GM12865 (cell line): ENCODE measurements around the gene ARL8A.

ENCODE experiments used
- DNase-seq: peaks from one replicate; pipeline ENCODE4 v3.0.0; 2010; ENCODE audit warnings: low read depth
- H3K4me3 ChIP-seq: 2 replicates; pipeline ENCODE4 v1.5.1; 2011; ENCODE audit warnings: mild to moderate bottlenecking, low read depth, low read length, control low read depth
- TF ChIP-seq, protein P1 (sequence below): IDR thresholded peaks from 2 replicates; pipeline ENCODE4 v1.5.1; 2011; ENCODE audit warnings: low read length, control low read depth, low read depth, inconsistent platforms; ENCODE audit not compliant: insufficient read depth; ENCODE audit errors: missing control alignments

The ARL8A gene

DNA sequence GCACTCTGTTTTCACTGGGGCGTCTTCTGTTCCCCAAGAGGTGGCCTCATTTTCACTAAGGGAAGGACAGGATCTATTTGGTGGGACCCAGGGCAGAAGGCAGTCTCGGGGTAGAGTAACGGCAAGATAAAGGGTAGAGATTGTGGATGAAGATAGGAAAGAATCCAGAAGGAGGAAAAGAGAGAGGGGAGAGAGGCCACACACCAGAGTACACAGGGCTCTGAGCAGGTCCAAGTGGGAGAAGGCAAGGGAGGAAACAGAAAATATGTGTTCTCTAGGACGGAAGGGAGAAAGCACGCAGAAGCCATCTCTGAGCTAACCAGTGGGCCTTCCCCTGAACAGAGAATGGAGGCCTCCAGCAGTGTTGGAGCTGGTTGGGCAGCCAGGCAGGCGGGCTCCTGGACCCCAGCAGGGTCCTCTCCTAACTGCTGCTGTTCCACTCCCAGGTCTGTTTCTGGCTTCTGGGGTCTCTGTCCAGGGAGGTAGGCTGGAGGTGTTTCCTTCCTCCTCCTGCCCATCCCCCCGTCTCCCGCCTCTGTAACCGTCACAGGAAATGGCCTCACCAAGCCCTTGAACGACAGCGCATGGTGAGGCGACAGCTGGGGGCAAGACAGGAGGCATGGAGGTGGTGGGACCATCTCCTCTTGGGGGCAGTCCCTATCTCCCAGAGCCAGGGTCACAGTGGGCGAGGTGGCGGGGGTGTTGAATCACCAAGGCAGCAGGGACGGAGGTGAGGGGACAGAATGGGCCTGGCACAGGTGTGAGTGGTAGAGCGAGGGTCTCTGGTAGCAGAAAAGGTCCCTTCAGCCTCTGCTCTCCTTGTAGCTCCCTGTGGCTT, 15.2 kb upstream of the ARL8A start:
- DNase-seq: peak; percentile 81
- TF ChIP-seq, protein P1, sequence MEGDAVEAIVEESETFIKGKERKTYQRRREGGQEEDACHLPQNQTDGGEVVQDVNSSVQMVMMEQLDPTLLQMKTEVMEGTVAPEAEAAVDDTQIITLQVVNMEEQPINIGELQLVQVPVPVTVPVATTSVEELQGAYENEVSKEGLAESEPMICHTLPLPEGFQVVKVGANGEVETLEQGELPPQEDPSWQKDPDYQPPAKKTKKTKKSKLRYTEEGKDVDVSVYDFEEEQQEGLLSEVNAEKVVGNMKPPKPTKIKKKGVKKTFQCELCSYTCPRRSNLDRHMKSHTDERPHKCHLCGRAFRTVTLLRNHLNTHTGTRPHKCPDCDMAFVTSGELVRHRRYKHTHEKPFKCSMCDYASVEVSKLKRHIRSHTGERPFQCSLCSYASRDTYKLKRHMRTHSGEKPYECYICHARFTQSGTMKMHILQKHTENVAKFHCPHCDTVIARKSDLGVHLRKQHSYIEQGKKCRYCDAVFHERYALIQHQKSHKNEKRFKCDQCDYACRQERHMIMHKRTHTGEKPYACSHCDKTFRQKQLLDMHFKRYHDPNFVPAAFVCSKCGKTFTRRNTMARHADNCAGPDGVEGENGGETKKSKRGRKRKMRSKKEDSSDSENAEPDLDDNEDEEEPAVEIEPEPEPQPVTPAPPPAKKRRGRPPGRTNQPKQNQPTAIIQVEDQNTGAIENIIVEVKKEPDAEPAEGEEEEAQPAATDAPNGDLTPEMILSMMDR: no peak
- peak overlapping the region; percentile 82 for H3K4me3 ChIP-seq

DNA sequence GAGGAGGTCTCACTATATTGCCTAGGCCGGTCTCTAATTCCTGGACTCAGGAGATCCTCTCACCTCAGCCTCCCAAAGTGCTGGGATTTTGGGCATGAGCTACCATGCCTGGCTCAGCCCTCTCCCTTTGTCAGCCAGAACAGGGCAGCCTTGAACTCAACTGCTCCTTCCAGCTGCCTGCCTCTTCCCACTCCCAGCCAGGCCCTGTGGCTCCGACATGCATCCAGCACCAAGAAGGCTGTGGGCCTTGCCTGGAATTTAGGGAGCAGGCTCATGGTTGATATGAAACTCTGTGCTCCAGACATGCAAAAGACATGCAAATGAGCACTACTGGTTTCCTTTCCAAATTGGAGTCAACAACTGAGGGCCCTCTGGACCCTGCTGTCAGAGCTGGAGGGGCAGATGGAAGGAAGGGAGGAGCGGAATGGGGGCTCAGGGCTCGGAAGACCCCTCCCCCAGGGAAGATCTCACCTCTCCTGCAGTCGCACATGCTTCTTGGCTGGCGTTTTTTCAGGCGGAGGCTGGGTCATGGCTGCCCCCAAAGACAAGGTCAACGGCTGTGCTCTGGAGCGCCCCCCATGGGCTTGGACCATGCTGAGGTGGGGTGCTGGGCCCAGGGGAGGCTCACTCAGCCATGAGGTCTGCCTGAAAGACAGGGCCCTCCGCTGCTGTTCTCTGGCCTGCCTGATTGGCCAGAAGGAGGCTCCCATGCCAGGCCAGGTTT, 14.4 kb upstream of the ARL8A start:
- TF ChIP-seq, protein P1: peak; percentile 62
- peak; percentile 76 for DNase-seq
- H3K4me3 ChIP-seq: peak overlapping the region; percentile 82

DNA sequence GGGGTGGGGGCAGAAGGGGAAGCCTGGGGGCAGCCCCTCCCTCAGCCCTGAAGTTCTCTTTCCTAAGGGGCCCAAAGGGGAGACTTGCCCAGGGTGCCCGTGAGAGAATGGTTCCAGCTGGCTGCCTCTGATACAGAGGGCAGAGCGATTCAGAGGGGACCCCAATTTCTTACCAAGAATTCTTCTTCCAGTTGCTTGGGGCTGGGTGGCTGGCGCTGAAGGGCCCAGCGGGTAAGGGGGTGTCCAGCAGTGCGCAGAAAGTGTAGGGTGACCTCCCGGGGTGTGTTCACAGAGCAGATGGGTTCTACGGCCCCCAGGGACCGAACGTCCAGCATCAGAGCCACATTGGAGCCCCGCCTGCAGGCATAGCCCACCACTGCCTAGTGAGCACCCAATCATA, 13.4 kb upstream of the ARL8A start:
- no peak overlapping the region for H3K4me3 ChIP-seq
- TF ChIP-seq, protein P1: no peak

DNA sequence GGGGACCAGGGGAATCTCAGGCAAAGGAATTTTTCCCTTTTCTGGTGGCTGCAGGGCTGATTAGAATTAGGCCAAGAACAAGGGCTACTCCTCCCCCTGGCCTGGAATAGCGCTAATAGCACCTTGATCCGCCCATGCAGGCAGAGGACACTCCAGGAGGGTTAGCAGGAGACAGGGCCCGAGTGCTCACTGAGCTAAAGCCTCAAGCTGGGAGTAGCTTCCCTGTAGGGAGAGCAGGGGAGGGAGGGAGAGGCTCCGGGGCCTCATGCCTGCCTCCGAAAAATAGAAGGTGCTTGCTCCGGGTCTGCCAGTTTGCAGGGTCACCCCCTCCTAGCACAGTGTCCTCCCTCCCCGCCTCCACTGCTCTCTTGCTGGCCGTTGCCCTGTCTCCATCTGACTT, 12.1 kb upstream of the ARL8A start:
- TF ChIP-seq, protein P1: no peak
- no peak overlapping the region for H3K4me3 ChIP-seq
- no peak for DNase-seq

More for the DNA sequence above, 13.4 kb upstream of the ARL8A start:
- no peak for DNase-seq

DNA sequence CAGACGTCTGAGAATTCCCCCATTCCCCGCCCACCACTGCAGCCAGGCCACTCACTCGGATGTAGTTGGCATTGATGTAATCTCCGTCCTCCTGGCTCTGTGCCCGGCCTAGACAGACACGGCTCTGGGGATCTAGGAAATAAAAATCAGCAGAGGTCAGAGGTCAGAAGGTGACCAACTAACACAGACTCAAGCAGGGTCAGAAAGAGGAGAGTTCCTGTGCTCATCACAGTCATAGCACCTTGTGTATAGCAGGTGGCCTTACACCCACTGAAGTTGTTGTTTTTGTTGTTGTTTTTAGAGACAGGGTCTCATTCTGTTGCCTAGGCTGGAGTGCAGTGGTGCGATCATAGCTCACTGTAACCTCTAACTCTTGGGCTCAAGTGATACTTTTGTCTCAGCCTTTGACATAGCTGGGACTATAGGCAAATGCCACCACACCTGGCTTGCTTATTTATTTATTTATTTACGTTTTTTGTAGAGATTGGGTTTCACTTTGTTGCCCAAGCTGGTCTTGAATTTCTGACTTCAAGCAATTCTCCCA, 11.0 kb upstream of the ARL8A start:
- H3K4me3 ChIP-seq: no peak overlapping the region
- TF ChIP-seq, protein P1: no peak
- no peak for DNase-seq

DNA sequence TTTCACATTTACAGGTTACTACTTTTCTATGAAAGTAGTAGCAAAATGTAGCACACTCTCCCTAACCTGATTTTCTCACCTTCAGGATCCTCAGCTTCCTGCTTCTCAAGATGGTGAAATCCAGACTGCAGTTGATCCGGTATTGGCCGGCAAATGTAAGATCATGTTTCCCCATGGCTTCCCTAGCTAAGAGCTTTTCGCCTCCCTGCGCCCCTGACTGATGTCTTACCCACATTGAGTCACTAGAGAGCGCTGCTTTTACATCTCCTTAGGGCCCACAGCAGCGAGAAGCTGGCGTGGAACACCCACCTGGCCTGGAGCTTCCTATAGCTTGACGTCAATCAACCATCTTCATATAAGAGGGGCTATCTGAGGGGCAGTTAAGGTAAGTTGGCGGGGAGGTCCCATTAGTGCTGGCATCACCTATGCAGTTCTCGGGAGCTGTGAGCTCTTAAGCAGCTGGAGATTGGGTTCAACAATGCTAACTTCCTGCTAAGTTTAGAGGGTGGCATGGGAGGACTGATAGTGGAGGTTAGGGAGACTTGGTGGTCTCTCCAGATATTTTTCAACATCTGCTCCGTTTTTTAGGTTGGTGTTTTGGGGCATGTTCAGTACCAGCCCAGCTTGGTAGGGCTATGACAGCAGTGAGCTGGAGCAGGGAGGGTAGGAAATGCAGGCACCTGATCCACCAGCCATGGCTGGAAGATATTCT, 10.4 kb upstream of the ARL8A start:
- DNase-seq: peak; percentile 70
- TF ChIP-seq, protein P1: peak; percentile 67
- no peak overlapping the region for H3K4me3 ChIP-seq
